Liver (tissue), 9 donors: Measurements from ENCODE around the gene TMPRSS5. TPM values are rescaled to one million over a fixed set of nuclear protein-coding genes. Genes with fewer than 3 reads are reported as not detected.

Experiments
- DNase-seq: peaks from one replicate; pipeline ENCODE4 v3.0.0-alpha.2; 2017; ENCODE audit warnings: low spot score
- H3K27ac ChIP-seq, 2 donors: one replicate each; pipeline ENCODE4 v1.7.0; 2013; ENCODE audit warnings: inconsistent platforms in 2 of 2, low read length in 2 of 2, control low read depth in 1 of 2, low read depth in 1 of 2, mild to moderate bottlenecking in 1 of 2
- H3K27me3 ChIP-seq, 4 donors: one replicate each; pipeline versions ENCODE4 v1.6.1 to v1.7.0; 2013; ENCODE audit warnings: low read length in 3 of 4, inconsistent platforms in 1 of 4, mild to moderate bottlenecking in 1 of 4, moderate library complexity in 1 of 4; ENCODE audit not compliant: control insufficient read depth in 4 of 4, insufficient read depth in 4 of 4
- H3K36me3 ChIP-seq, 4 donors: one replicate each; pipeline versions ENCODE4 v1.6.1 to v1.7.0; 2013; ENCODE audit warnings: low read length in 3 of 4, mild to moderate bottlenecking in 3 of 4, low read depth in 1 of 4, moderate library complexity in 1 of 4; ENCODE audit not compliant: control insufficient read depth in 4 of 4, insufficient read depth in 3 of 4
- H3K4me1 ChIP-seq, 4 donors: one replicate each; pipeline versions ENCODE4 v1.6.1 to v1.7.0; 2013; ENCODE audit warnings: low read length in 3 of 4, mild to moderate bottlenecking in 3 of 4, moderate library complexity in 1 of 4; ENCODE audit not compliant: control insufficient read depth in 4 of 4, insufficient read depth in 4 of 4
- H3K4me3 ChIP-seq, 3 donors: one replicate each; pipeline versions ENCODE4 v1.6.1 to v1.7.0; 2013; ENCODE audit warnings: low read length in 3 of 3, control low read depth in 1 of 3, low read depth in 1 of 3, mild to moderate bottlenecking in 1 of 3
- H3K9ac ChIP-seq, 2 donors: one replicate each; pipeline ENCODE4 v1.7.0; 2013; ENCODE audit warnings: low read length in 2 of 2, mild to moderate bottlenecking in 2 of 2, moderate library complexity in 2 of 2, control low read depth in 1 of 2, low read depth in 1 of 2
- H3K9me3 ChIP-seq, 4 donors: one replicate each; pipeline versions ENCODE4 v1.6.1 to v1.7.0; 2013; ENCODE audit warnings: low read length in 3 of 4; ENCODE audit not compliant: control insufficient read depth in 4 of 4
- CTCF ChIP-seq: fragments of 150-350 bp; IDR thresholded peaks from 2 replicates; pipeline ENCODE4 v1.5.1; 2017; ENCODE audit warnings: improper control_type of control experiment, low read depth, low read length; ENCODE audit not compliant: missing input control
- EGR1 ChIP-seq, 2 donors: IDR thresholded peaks; 2 replicates each; pipeline ENCODE4 v1.6.1; 2016 to 2018; ENCODE audit warnings: antibody characterized with exemption in 2 of 2, low read depth in 2 of 2
- FOXA1 ChIP-seq: IDR thresholded peaks from 2 replicates; pipeline ENCODE4 v1.6.1; 2016; ENCODE audit warnings: antibody characterized with exemption
- FOXA2 ChIP-seq: IDR thresholded peaks from 2 replicates; pipeline ENCODE4 v1.6.1; 2016; ENCODE audit warnings: antibody characterized with exemption
- GABPA ChIP-seq, 2 donors: IDR thresholded peaks in 1 of 2; conservative IDR thresholded peaks in 1 of 2; 2 replicates each; pipeline ENCODE4 v1.6.1; 2016; ENCODE audit warnings: antibody characterized with exemption in 2 of 2, mild to moderate bottlenecking in 1 of 2, moderate library complexity in 1 of 2
- HNF4A ChIP-seq, 2 donors: conservative IDR thresholded peaks; 2 replicates each; pipeline ENCODE4 v1.6.1; 2016; ENCODE audit warnings: antibody characterized with exemption in 2 of 2, mild to moderate bottlenecking in 2 of 2
- HNF4G ChIP-seq: IDR thresholded peaks from 2 replicates; pipeline ENCODE4 v1.6.1; 2016; ENCODE audit warnings: antibody characterized with exemption
- JUND ChIP-seq, 2 donors: IDR thresholded peaks; 2 replicates each; pipeline ENCODE4 v1.6.1; 2016; ENCODE audit warnings: antibody characterized with exemption in 2 of 2
- MAX ChIP-seq: IDR thresholded peaks from 2 replicates; pipeline ENCODE4 v1.6.1; 2016; ENCODE audit warnings: antibody characterized with exemption
- NR2F2 ChIP-seq: IDR thresholded peaks from 2 replicates; pipeline ENCODE4 v1.6.1; 2016; ENCODE audit warnings: antibody characterized with exemption
- REST ChIP-seq: IDR thresholded peaks from 2 replicates; pipeline ENCODE4 v1.6.1; 2016; ENCODE audit warnings: antibody characterized with exemption, mild to moderate bottlenecking
- RXRA ChIP-seq, 2 donors: IDR thresholded peaks; 2 replicates each; pipeline ENCODE4 v1.6.1; 2017 to 2018; ENCODE audit warnings: antibody characterized with exemption in 2 of 2, mild to moderate bottlenecking in 1 of 2
- SP1 ChIP-seq: IDR thresholded peaks from 2 replicates; pipeline ENCODE4 v1.6.1; 2018; ENCODE audit warnings: antibody characterized with exemption, mild to moderate bottlenecking
- TAF1 ChIP-seq: conservative IDR thresholded peaks from 2 replicates; pipeline ENCODE4 v1.6.1; 2016; ENCODE audit warnings: antibody characterized with exemption, mild to moderate bottlenecking
- YY1 ChIP-seq: IDR thresholded peaks from 2 replicates; pipeline ENCODE4 v1.6.1; 2016; ENCODE audit warnings: antibody characterized with exemption, mild to moderate bottlenecking
- ZBTB33 ChIP-seq: IDR thresholded peaks from 2 replicates; pipeline ENCODE4 v1.6.1; 2016; ENCODE audit warnings: antibody characterized with exemption
- WGBS: extraction: QIAGEN DNeasy Blood & Tissue Kit; methylation state at CpG from one replicate; pipeline ENCODE4 v1.1.7; 2013; 5-methylcytosine and 5-hydroxymethylcytosine counted together
- polyA plus RNA-seq, 2 donors: library from polyadenylated mRNA; stranded (reverse) in 1 of 2; unstranded in 1 of 2; fragments of 200-250 nt in 1 of 2; fragments of >200 nt in 1 of 2; fragmentation: Nextera tagmentation in 1 of 2; extraction: Ambion mirVana in 1 of 2; gene quantifications; one replicate each; pipeline versions ENCODE4 v1.2.1 to v1.2.3, GENCODE V29; 2013 to 2015
- total RNA-seq, 2 donors: library from RNA; depleted of rRNA; stranded (reverse); fragments of >200 nt; gene quantifications; one replicate each; pipeline ENCODE4 v1.2.3, GENCODE V29; 2014
- donor health status: healthy.
- donor health status: healthy.
- donor health status: healthy.
- donor health status: healthy.
- donor health status: healthy.

The TMPRSS5 gene
- total and polyA plus RNA-seq, 4 donors = 0.05 to 0.39 (median 0.17) TPM

GRCh38 chr11:113683481-113684046 is 22.5 kb downstream of the TMPRSS5 start:
- no peaks in the 10 kb centered on the region for H3K27me3 ChIP-seq

GRCh38 chr11:113681711-113682413 is 24.2 kb downstream of the TMPRSS5 start:
- no peaks in the 10 kb centered on the region for H3K27me3 ChIP-seq
- H3K36me3 ChIP-seq = no peaks in the 10 kb centered on the region
- H3K9me3 ChIP-seq = no peaks in the 10 kb centered on the region
- no peak overlapping the region for H3K27ac ChIP-seq
- DNase-seq = no peak
- 90% methylated on average over 10 of the region's 10 CpGs for WGBS
- no peak overlapping the region for H3K9ac ChIP-seq
- H3K4me3 ChIP-seq = no peak overlapping the region
- no peaks in the 10 kb centered on the region for H3K4me1 ChIP-seq
- no peak for TF ChIP-seq EGR1 (IDR thresholded peaks at IDR 0.05; ENCODE audit: low read depth in 2 of 2)
- no peak for TF ChIP-seq GABPA (IDR thresholded peaks at IDR 0.05 in 1 of 2, conservative IDR thresholded peaks at IDR 0.05 in 1 of 2)
- no peak for TF ChIP-seq REST
- no peak for TF ChIP-seq FOXA2
- TF ChIP-seq FOXA1 = no peak
- no peak for TF ChIP-seq ZBTB33
- no peak for TF ChIP-seq HNF4A (conservative IDR thresholded peaks at IDR 0.05)
- no peak for TF ChIP-seq RXRA (IDR thresholded peaks at IDR 0.05)
- TF ChIP-seq MAX = no peak
- no peak for TF ChIP-seq HNF4G
- no peak for TF ChIP-seq CTCF
- TF ChIP-seq YY1 = no peak
- TF ChIP-seq JUND (IDR thresholded peaks at IDR 0.05) = no peak
- TF ChIP-seq SP1 = no peak
- TF ChIP-seq NR2F2 = no peak
- no peak for TF ChIP-seq TAF1

More at GRCh38 chr11:113683481-113684046, 22.5 kb downstream of the TMPRSS5 start:
- H3K4me3 ChIP-seq = no peak overlapping the region
- 88% methylated on average over 6 of the region's 6 CpGs for WGBS
- DNase-seq = no peak
- H3K27ac ChIP-seq = no peak overlapping the region
- H3K4me1 ChIP-seq = no peaks in the 10 kb centered on the region
- H3K9me3 ChIP-seq = no peaks in the 10 kb centered on the region
- no peak overlapping the region for H3K9ac ChIP-seq
- H3K36me3 ChIP-seq = no peaks in the 10 kb centered on the region
- TF ChIP-seq RXRA (IDR thresholded peaks at IDR 0.05) (no peak), CTCF (no peak), FOXA1 (no peak), NR2F2 (no peak), HNF4G (no peak), MAX (no peak), SP1 (no peak), FOXA2 (no peak)
